Cardiac muscle cell (in vitro differentiated cells and primary cell): Measurements from ENCODE around the gene JMJD1C. TPM values are rescaled to one million over a fixed set of nuclear protein-coding genes. Genes with fewer than 3 reads are reported as not detected.
"Not testable (repeated sequence)": the region's sequence is repeated elsewhere in the genome, so short reads cannot be mapped to it uniquely, and the experiment has no call there.

Source experiments
- DNase-seq, 2 donors: peaks; one replicate each; pipeline versions ENCODE4 v3.0.0 to v3.0.0-alpha.2; 2010 to 2017; ENCODE audit warnings: low read depth in 1 of 2, low spot score in 1 of 2
- H3K27ac ChIP-seq: fragments of 200-600 bp; sonication (generic); 2 replicates; pipeline ENCODE4 v1.5.1; 2016
- H3K27me3 ChIP-seq: fragments of 200-600 bp; sonication (generic); 2 replicates; pipeline ENCODE4 v1.6.0; 2016; ENCODE audit warnings: control low read depth
- H3K36me3 ChIP-seq: fragments of 200-600 bp; sonication (generic); 2 replicates; pipeline ENCODE4 v1.5.1; 2016; ENCODE audit warnings: control low read depth
- H3K4me1 ChIP-seq: fragments of 200-600 bp; sonication (generic); 2 replicates; pipeline ENCODE4 v1.8.1; 2017; ENCODE audit warnings: low read depth, mild to moderate bottlenecking, mixed run types
- H3K4me3 ChIP-seq: fragments of 200-600 bp; sonication (generic); 2 replicates; pipeline ENCODE4 v1.5.1; 2016; ENCODE audit warnings: mild to moderate bottlenecking
- H3K9me3 ChIP-seq: fragments of 200-600 bp; sonication (generic); 2 replicates; pipeline ENCODE4 v1.5.1; 2017; ENCODE audit warnings: low read depth, mild to moderate bottlenecking, control low read depth
- polyA plus RNA-seq: library from polyadenylated mRNA; unstranded; fragments of >200 nt; fragmentation: Nextera tagmentation; extraction: Ambion mirVana; gene quantifications from 2 replicates; pipeline ENCODE4 v1.2.1, GENCODE V29; 2016
- total RNA-seq: library from RNA; depleted of rRNA; stranded (reverse); fragments of >200 nt; gene quantifications from 2 replicates; pipeline ENCODE4 v1.2.3, GENCODE V29; 2016
- TF ChIP-seq, protein P1 (sequence below): IDR thresholded peaks from 2 replicates; pipeline ENCODE4 v1.5.1; 2012; ENCODE audit warnings: low read depth, mild to moderate bottlenecking, low read length

Gene JMJD1C
- total and polyA plus RNA-seq, 2 experiments from 2014 or later, result 59.1 to 144 TPM

DNA sequence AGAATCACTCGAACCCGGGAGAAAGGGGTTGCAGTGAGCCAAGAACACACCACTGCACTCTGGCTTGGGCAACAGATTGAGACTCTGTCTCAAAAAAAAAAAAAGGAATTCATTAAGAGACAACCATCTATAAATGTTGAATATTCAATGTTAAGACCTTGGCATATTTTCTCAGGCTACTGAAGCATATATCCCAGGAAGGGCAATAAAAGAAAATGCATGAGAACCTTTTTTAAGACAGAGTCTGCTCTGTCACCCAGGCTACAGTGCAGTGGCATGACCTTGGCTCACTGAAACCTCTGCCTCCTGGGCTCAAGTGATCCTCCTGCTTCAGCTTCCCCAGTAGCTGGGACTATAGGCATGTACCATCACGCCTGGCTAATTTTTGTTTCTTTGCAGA, 165.0 kb downstream of the JMJD1C start:
- TF ChIP-seq, protein P1, sequence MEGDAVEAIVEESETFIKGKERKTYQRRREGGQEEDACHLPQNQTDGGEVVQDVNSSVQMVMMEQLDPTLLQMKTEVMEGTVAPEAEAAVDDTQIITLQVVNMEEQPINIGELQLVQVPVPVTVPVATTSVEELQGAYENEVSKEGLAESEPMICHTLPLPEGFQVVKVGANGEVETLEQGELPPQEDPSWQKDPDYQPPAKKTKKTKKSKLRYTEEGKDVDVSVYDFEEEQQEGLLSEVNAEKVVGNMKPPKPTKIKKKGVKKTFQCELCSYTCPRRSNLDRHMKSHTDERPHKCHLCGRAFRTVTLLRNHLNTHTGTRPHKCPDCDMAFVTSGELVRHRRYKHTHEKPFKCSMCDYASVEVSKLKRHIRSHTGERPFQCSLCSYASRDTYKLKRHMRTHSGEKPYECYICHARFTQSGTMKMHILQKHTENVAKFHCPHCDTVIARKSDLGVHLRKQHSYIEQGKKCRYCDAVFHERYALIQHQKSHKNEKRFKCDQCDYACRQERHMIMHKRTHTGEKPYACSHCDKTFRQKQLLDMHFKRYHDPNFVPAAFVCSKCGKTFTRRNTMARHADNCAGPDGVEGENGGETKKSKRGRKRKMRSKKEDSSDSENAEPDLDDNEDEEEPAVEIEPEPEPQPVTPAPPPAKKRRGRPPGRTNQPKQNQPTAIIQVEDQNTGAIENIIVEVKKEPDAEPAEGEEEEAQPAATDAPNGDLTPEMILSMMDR, result no peak
- Histone ChIP-seq H3K4me3 (no peak overlapping the region), H3K36me3 (no peaks in the 10 kb centered on the region), H3K9me3 (no peaks in the 10 kb centered on the region), H3K4me1 (peaks cover 8% of the 10 kb centered on the region), H3K27me3 (no peaks in the 10 kb centered on the region), H3K27ac (peak overlapping the region; percentile 44)
- no peak for DNase-seq

DNA sequence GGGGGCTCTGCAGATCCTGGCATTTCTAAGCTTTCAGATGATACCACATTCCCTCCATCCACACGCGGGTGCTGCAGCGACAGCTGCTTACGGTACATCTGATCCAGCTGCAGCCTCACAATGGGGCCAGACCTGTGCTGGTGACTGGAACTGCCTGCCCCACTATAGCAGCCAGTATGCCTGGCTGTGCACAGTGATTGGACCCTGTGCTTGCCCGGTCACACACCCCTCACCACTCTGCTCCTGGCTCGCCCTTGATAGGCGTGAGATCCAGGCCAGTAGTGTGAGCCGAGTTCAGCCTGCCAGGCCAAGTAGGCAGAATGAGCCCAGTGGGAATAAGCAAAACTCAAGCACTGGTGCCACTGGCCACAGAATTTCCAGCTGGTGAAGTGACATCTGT, 167.8 kb downstream of the JMJD1C start:
- no peaks in the 10 kb centered on the region for H3K36me3 ChIP-seq
- H3K4me1 ChIP-seq, result peaks cover 8% of the 10 kb centered on the region
- no peak for DNase-seq
- no peaks in the 10 kb centered on the region for H3K9me3 ChIP-seq
- TF ChIP-seq, protein P1, result no peak
- no peak overlapping the region for H3K4me3 ChIP-seq
- H3K27me3 ChIP-seq, result no peaks in the 10 kb centered on the region
- H3K27ac ChIP-seq, result no peak overlapping the region

DNA sequence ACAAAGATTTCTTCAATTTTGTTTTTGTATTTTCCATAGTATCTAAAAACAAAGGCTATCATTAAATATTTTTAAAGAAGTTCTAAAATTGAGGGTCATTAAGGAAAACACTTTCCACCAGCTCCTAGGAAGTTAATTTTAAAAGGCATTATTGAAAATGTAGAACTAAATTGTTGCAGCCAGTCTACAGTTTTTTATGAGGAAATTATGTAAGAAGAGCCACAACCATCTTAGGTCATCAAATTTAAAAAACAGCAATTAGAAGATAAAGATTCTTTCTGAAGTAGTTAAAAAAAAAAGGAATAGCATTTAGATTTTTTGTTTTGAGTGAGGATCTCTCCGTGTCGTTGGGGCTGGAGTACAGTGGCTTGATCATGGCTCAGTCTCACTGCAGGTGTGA, 171.0 kb downstream of the JMJD1C start:
- TF ChIP-seq, protein P1, result no peak
- H3K9me3 ChIP-seq, result no peaks in the 10 kb centered on the region
- DNase-seq, result no peak

DNA sequence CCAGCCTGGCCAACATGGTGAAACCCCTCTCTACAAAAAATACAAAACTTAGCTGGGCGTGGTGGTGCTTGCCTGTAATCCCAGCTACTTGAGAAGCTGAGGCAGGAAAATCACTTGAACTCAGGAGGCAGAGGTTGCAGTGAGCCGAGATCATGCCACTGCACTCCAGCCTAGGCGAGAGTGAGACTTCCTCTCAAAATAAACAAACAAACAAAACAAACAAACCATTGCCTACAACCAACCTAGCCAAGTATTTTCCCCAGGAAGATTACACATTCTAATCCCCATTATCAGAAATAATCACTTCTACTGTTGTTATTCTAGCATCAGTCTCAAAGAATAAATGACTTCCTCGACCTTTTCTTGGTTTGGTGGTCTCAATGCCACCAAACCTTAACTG, 172.9 kb downstream of the JMJD1C start:
- H3K9me3 ChIP-seq, DNase-seq, H3K27me3 ChIP-seq, H3K36me3 ChIP-seq, H3K4me1 ChIP-seq, H3K4me3 ChIP-seq: not testable (repeated sequence)
- H3K27ac ChIP-seq, result peak overlapping the region; percentile 28

More for the DNA sequence above, 171.0 kb downstream of the JMJD1C start:
- Histone ChIP-seq H3K36me3 (no peaks in the 10 kb centered on the region), H3K27me3 (no peaks in the 10 kb centered on the region), H3K27ac (no peak overlapping the region), H3K4me1 (peaks cover 2% of the 10 kb centered on the region), H3K4me3 (no peak overlapping the region)

DNA sequence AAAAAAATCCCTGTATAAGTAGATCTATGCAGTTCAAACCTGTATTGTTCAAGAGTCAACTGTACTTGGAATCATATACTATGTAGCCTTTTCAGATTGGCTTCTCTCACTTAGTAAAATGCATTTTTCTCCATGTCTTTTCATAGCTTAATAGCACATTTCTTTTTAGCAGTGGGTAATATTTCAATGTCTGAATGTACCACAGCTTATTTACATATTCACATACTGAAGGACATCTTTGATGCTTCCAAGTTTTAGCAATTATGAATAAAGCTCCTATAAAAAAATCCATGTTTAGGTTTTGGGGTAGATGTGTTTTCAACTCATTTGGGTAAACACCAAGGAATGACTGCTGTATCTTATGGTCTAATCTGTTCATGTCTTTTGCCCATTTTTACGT, 177.6 kb downstream of the JMJD1C start:
- Histone ChIP-seq H3K27ac (no peak overlapping the region), H3K9me3 (no peaks in the 10 kb centered on the region), H3K27me3 (no peaks in the 10 kb centered on the region), H3K36me3 (no peaks in the 10 kb centered on the region), H3K4me1 (no peaks in the 10 kb centered on the region), H3K4me3 (no peak overlapping the region)
- DNase-seq, result no peak
- TF ChIP-seq, protein P1, result no peak

DNA sequence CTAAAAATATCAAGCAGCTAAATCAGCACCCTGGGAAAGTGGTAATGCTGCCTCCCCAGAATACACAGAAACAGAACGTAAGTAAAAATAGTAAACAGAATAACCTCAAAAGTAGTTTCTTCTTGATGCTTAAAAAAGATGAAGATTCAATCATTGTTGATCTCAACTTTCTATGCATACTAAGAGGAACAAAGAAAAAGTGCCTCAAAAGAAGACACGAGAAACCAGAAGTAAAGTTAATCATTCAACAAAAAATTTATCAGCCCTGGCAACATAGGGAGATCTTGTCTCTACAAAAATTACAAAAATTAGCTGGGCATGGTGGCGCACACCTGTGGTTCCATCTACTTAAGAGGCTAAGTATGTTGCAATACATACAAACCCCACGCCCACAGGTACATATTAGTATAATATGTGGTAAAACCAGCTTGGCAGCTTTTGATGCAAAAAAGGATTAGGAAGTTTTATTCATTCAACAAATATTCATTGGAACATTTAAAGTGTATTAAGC, 179.0 kb downstream of the JMJD1C start:
- Histone ChIP-seq H3K9me3 (no peaks in the 10 kb centered on the region), H3K27me3 (no peaks in the 10 kb centered on the region), H3K36me3 (no peaks in the 10 kb centered on the region), H3K4me1 (no peaks in the 10 kb centered on the region), H3K27ac (no peak overlapping the region), H3K4me3 (no peak overlapping the region)
- DNase-seq, result no peak
- TF ChIP-seq, protein P1, result no peak
